Measurements from ENCODE around the gene TRAF1.
A peak's percentile ranks its signal among the peaks of the same experiment; 100 is the strongest.

TRAF1 gene

GRCh38 chr9:120889606-120890271, 36.9 kb downstream of the TRAF1 start:
- no peak for DNase-seq (ENCODE audit: low read depth)

- no peak for DNase-seq (ENCODE audit: low read depth)
Measured at GRCh38 chr9:120888626-120889025, 38.0 kb downstream of the TRAF1 start.

- DNase-seq (ENCODE audit: low read depth), result no peak
Measured at GRCh38 chr9:120886490-120886967, 40.1 kb downstream of the TRAF1 start.

GRCh38 chr9:120885958-120886357, 40.6 kb downstream of the TRAF1 start:
- no peak for DNase-seq (ENCODE audit: low read depth)

GRCh38 chr9:120885457-120885856, 41.1 kb downstream of the TRAF1 start:
- no peak for DNase-seq (ENCODE audit: low read depth)

- DNase-seq (ENCODE audit: low read depth), result no peak
Measured at GRCh38 chr9:120883608-120883996, 43.0 kb downstream of the TRAF1 start.

- no peak for DNase-seq (ENCODE audit: low read depth)
Measured at GRCh38 chr9:120882935-120883607, 43.5 kb downstream of the TRAF1 start.

- no peak for DNase-seq (ENCODE audit: low read depth)
Measured at GRCh38 chr9:120879446-120879845, 47.1 kb downstream of the TRAF1 start.

GRCh38 chr9:120878188-120879130, 48.1 kb downstream of the TRAF1 start:
- DNase-seq (ENCODE audit: low read depth), result no peak

GRCh38 chr9:120877276-120878034, 49.1 kb downstream of the TRAF1 start:
- peak; percentile 48 for DNase-seq (ENCODE audit: low read depth)

- no peak for DNase-seq (ENCODE audit: low read depth)
Measured at GRCh38 chr9:120876842-120877240, 49.8 kb downstream of the TRAF1 start, which contains the start of gene PHF19. Gene PHF19 (minus strand): TSS chr9:120877188. CDS start chr9:120874741, 2,447 bp downstream.

GRCh38 chr9:120875954-120876841, 50.4 kb downstream of the TRAF1 start:
- DNase-seq (ENCODE audit: low read depth), result peak; percentile 52

- DNase-seq (ENCODE audit: low read depth), result no peak
Measured at GRCh38 chr9:120875643-120875953, 51.0 kb downstream of the TRAF1 start.

GRCh38 chr9:120875195-120875565, 51.4 kb downstream of the TRAF1 start:
- DNase-seq (ENCODE audit: low read depth), result no peak

- no peak for DNase-seq (ENCODE audit: low read depth)
Measured at GRCh38 chr9:120874226-120875194, 52.1 kb downstream of the TRAF1 start.

- DNase-seq (ENCODE audit: low read depth), result no peak
Measured at GRCh38 chr9:120873512-120873911, 53.1 kb downstream of the TRAF1 start.

- no peak for DNase-seq (ENCODE audit: low read depth)
Measured at GRCh38 chr9:120872791-120873502, 53.6 kb downstream of the TRAF1 start.

- no peak for DNase-seq (ENCODE audit: low read depth)
Measured at GRCh38 chr9:120870206-120870605, 56.4 kb downstream of the TRAF1 start.

- no peak for DNase-seq (ENCODE audit: low read depth)
Measured at GRCh38 chr9:120869726-120870125, 56.9 kb downstream of the TRAF1 start.

All from stimulated activated CD8-positive, alpha-beta memory T cell treated with anti-CD3 and anti-CD28 coated beads, Interleukin-15, amount 100 ng/mL, for 24 hours (primary cell).